ENCODE data around the gene WWC2.
"Not testable (repeated sequence)": the region's sequence is repeated elsewhere in the genome, so short reads cannot be mapped to it uniquely, and the experiment has no call there.

The WWC2 gene

DNA sequence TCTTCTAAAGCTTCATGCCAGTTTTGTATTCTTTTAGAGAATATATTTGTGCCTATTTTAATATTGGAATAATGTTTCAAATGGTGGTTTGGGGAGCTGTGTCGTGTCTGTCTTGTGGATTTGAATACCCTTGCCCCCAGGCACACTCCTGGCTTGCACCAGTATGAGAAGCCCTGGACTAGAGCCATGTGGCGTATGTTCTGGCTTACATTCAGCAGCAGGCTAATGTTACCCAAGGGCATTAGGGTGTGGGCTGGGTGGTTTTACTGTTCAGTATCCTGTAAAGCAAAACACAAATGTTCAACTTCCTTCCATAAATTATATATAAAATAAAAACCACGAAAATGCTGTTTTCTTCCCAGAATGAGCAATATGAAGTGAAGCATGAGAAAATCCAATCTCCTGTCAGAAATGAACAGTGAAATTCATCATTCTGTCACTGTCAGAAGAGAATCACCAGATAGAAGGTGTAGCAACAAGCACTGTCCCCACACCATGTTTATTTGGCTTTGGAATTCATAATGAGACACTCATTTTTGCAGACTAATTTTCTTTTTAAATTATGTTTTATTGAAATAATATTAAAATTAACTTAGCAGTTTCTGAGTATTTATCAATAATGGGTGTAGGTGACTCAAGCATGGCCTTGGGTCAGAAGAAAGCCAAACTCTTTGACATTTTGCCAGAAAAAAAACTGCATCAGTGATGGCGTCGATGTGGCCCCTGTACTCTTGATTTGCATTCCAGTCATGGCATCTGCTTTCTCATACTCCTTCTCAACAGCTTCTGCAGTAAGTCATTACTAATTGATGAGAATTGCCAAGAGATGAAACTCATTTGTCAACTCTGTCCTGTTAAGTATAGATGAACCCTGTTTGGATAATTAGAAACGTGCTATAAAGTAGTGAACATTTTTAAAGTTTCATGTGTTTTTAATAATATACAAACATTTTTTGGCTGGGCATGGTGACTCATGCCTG lies 43.8 kb downstream of the WWC2 start:
- peak; percentile 56 for DNase-seq (ENCODE audit: low read depth)

DNA sequence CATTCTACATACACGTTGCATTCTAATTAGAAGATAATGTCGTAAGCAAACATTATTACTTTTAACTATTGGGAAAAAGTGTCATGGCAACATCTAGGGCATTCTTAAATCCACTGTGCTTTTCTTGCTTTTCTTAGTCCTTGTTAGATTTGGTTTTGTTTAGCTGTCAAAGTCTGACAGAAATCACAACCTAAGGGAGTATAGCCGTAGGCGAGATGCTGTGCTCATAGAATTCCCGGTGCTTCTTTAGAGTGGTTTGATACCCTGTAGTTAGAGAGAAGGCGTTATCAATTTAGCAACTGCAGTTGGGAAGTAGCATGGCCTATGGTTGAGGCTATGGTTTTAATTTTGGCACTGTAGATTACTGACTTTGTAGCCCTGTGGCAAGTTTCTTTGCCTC lies 45.7 kb downstream of the WWC2 start:
- no peak for DNase-seq (ENCODE audit: low read depth)

DNA sequence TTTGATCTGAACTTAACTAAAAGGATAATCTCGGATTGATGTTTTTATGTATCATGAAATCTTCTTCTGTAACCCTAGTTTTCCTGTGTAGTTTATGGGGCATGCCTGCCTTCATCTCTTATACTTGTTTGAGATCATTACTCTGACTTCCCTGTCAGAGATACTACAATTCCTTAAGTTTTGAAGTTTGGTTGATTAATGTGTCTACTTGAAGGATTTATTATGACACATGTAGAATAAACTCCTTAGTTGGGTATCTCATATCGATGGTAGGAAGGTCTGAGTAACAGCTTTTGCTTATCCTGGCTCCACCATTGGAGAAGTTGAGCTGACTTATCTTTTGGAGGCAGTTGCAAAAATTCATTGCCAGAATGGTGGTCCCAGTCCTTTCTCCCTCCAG lies 46.7 kb downstream of the WWC2 start:
- DNase-seq (ENCODE audit: low read depth) = no peak

DNA sequence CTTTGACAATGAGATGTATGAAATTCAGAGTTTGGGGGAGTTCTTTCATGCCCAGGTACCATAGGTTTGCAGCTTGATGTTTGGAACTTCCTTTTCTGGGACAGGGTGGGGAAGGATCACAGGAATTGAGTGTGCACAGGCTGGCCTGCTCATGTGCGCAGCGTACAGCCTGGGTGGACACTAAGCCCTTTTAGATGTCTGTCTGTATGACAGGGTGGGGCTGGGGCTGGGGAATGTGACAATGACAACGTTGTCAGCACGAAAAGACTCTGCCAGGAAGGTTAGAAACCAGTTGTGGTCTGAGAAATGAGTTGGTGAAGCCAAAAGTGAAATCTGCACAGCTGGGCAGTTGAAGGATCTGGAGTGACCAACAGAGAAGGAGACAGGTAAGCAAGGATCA lies 47.4 kb downstream of the WWC2 start:
- DNase-seq (ENCODE audit: low read depth) = no peak

DNA sequence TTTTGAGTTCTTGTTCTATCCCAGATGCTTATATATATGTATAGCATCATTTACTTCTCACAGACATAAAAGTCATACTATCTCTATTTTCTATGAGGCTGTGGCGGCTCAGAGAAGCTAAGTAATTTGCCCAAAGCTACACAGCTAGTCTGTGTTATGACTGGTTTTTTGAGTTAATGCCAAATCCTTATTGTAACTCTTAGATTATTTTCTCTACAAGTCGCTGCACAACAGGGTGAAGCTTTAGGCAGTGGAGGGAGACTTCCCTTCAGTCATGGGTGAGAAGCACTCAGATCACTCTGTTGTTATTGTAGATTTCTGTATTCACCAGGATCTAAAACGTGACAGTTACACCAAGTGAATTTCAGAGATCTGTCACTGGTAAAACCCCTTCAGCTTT lies 48.1 kb downstream of the WWC2 start:
- DNase-seq (ENCODE audit: low read depth) = no peak

DNA sequence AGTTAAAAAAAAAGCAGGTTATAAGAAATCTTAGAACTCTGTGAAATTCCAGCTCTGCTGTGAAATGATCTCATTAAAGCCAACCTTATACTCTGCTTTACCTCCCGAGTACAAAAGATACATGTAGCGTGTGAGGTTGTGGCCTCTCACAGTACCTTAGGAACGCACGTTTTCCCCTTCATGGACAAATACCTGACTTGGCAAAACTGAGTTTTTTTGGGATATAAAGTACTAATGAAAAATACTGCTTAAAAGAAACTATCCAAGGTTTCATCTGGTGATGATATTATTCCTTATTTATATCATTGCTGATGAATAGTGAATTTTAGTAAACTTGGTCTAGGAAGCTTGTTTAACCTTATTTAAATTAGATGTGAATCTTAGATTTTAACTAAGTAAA lies 48.9 kb downstream of the WWC2 start:
- DNase-seq (ENCODE audit: low read depth) = no peak

DNA sequence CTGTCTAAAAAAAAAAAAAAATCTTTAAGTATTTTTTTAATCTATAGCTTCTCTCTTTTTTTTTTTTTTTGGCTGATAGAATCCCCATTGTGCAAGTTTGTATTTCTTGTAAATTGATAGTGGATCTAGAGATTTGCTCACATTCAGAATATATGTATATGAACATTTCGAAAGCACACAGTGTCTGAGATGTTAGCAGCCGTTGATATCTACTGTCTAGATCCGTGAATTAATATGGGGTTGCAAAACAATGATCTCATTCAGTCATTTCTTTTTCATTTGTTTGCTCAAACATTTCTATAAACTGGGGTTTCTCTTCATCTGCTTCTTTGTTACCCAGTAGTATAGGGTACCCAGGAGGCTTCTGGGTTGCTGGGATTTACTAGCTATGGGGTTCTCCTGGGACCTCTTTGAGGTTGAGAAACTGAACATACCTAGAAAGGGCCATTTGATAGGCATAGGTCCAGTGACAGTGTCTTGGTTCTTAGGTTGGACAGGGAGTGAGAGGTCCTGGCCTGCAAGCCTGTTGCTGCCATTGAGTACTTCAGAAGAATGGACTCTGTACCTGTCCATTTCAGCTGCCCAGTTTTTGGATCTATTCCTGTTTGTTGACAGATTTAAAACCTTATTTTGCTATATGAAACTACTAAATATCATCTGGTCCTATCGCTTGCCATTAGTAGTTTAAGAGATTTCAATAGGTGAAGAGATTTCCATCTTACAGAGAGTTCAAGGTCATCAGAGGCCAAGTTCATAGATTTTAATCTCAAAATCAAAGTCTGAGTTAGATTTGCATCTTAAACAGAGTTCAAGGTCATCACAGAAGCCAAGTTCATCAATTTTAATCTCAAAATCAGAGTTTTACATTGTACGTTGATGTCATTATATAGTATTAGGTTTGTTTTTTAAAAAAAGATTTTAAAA lies 50.8 kb downstream of the WWC2 start:
- DNase-seq (ENCODE audit: low read depth) = no peak

DNA sequence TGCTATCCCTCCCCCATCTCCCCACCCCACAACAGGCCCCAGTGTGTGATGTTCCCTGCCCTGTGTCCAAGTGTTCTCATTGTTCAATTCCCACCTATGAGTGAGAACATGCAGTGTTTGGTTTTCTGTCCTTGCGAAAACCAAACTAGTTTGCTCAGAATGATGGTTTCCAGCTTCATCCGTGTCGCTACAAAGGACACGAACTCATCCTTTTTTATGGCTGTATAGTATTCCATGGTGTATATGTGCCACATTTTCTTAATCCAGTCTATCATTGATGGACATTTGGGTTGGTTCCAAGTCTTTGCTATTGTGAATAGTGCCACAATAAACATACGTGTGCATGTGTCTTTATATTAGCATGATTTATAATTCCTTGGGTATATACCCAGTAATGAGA lies 51.6 kb downstream of the WWC2 start:
- not testable (repeated sequence) for DNase-seq (ENCODE audit: low read depth)

DNA sequence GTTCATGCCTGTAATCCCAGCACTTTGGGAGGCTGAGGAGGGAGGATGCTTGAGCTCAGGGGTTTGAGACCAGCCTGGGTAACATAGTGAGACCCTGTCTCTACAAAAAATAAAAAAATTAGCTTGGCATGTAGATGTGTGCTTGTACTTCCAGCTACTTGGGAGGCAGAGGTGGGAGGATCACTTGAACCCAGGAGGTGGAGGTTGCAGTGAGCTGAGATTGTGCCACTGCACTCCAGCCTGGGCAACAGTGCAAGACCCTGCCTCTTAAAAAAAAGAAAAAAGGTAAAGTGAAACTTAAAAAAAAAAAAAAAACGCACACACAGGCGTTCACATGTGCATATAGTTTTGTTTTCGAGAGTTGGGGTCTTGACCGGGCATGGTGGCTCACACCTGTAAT lies 53.2 kb downstream of the WWC2 start:
- not testable (repeated sequence) for DNase-seq (ENCODE audit: low read depth)

DNA sequence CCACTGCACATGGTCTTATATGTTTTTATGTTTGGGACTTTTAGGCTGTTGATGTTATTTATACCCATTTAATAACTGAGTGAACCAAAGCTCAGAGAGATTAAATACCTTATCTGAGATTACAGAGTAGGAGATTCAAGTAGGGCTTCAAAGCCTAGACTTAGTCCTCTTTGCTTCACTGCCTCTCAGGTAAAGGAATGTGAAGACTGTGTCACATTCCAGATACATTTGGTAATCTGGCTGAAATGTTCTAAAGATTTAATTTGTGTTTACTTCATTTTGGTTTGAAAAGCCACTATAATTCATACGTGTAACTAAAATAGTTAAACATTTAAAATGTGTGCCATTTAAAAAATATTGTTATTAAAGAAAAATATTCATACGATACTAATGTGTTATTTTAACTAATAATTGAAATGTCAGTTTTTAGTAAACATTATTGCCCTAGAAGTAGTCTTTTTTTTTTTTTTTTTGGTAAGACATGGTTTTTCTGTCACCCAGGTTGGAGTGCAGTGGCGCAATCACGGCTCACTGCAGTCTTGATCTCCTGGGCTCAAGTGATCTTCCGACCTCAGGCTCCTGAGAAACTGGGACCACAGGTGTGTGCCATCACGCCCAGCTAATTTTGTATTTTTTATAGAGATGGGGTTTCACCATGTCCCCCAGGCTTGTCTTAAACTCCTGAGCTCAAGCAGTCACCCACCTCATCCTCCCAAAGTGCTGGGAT lies 54.3 kb downstream of the WWC2 start:
- no peak for DNase-seq (ENCODE audit: low read depth)

DNA sequence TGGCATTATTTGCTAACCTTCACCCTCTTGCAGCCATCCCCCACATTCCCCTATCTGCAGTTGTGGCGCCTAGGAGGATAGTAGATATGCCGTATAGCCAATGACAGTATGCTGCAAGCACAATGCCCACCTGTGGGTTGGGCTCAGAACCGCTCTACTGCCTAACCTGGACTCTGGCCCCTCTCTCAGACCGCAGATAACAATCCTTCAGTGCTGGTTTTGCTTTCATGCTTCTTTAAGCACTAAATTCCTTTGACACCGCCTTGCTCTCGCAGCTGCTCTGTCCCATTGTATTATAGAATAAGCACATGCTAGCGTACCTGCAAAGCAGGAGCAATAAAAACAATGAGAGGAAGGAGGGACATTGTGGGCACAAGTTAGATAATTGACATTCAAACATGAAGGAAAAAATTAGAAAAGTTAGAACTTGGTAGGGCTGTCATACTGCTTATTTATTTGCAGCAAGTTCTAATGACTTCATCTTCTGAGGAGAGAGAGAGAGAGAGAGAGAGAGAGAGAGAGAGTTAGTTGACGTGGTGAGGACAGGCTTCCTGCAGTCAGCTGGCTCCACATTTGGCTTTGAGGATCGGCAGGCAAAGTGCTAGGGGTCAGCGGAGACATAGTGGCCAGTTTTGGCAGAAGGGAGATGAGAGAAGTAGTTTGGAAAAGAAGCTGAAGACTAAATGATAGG lies 55.8 kb downstream of the WWC2 start:
- no peak for DNase-seq (ENCODE audit: low read depth)

DNA sequence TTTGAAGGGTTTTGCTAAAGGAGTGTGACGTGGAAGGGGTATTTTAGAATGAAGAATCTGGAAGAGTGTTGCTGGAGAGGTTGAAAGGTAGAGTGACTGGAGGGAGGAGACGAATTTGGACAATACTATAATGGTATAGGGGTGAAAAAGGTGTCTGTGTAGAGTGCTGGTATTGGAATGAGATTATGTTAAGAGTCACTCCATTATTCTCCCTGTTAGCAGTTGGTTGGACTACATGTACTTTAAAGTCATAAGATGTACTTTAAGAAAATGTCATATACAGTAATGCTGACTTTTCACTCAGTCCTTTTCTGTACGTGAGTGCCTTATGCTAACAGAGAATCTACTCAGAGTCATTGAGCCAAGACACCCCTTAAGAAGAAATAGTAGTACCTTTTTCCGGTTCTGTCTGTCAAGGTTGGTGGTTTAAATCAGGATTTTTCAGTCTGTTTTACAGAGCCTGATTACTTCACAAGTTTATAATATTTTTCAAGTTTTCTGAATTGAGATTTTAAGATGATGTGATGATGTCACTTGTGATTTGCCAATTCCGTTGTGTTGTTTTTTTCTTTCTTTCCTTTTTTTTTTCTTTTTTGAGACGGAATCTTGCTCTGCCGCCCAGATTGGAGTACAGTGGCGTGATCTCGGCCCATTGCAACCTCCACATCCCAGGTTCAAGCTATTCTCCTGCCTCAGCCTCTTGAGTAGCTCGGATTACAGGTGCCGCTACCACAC lies 56.6 kb downstream of the WWC2 start:
- DNase-seq (ENCODE audit: low read depth) = no peak

DNA sequence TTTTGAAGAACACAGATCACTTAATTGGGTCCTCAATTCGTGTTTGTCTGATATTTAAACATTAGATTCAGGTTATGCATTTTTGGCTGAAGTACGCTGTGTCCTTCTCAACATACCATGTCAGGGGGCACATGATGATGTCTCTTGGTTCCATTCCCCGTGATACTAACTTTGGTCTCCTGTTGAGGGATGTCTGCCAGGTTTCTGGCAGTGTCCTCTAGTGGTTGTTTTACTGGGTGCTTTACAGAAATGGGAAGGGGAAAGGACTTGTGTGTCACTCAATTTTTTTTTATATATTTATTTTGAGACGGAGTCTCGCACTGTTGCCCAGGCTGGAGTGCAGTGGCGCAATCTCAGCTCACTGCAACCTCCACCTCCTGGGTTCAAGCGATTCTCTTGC lies 58.2 kb downstream of the WWC2 start:
- DNase-seq (ENCODE audit: low read depth) = no peak

DNA sequence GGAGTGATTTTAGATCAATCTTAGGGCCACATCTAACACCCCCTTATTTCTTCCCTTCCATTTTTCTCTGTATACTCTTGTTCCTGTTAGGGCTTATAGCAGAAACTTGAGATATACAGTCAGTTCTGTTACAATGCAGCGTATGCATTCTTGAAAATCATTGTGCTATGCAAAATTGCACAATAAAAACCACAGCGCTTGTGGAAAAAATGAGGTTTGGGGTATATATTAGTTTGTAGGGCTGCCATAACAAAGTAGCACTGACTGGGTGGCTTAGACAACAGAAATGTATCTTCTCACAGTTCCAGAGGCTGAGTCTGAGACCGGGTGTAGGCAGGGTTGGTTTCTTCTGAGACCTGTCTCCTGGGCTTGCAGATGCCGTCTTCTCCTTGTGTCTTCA lies 59.0 kb downstream of the WWC2 start:
- DNase-seq (ENCODE audit: low read depth) = no peak

DNA sequence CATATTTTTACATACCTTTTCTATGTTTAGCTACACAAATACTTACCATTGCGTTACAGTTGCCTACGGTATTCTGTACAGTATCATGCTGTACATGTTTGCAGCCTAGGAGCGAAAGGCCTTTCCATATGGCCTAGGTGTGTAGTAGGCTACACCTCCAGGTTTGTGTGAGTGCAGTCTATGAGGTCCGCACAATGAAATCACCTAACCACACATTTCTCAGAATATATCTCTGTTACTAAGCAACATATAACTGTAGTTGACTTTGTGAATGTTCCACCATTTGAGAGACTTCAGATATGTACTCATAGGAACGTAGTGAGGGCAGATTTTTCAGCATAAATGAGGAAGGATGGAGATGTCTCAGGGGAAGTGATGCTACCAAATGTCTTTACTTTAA lies 62.6 kb downstream of the WWC2 start:
- no peak for DNase-seq (ENCODE audit: low read depth)

DNA sequence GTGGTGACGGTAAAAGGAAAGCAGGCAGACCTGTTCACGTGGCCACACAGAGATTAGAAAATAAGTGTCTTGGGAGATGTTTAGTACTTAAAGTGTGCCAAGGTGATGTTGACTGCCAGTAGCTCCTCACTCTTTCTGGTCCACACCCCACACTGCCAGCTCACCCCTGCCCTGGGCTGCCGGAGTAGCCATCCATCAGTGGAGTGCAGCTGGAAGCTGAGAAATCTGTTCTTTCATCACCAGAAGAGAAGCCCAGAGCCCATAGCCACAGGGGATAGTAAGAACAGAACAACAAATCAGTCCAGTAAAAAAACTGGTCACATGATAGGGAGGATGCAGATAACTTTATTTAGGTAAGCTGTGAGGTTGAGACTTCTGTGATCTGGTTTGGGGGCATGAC lies 64.1 kb downstream of the WWC2 start:
- DNase-seq (ENCODE audit: low read depth) = no peak

DNA sequence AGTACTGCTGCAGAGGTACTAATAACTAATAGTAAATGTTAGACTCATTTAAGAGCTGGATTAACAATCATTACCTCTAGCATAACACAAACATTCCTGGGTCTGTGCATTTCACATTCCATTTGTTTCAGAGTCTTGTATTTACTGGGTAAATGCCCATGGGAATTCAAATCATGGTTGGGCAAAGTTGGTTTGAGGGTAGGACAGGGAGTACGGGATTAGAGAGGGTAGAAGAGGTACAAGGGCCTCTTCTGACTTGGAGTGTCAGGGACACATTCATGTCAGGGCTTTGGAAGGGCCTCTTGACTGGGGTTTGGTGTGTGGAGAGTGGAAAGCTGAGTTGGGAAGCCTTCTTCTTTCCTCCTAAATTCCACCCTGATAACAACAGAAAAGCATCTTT lies 65.9 kb downstream of the WWC2 start:
- no peak for DNase-seq (ENCODE audit: low read depth)

DNA sequence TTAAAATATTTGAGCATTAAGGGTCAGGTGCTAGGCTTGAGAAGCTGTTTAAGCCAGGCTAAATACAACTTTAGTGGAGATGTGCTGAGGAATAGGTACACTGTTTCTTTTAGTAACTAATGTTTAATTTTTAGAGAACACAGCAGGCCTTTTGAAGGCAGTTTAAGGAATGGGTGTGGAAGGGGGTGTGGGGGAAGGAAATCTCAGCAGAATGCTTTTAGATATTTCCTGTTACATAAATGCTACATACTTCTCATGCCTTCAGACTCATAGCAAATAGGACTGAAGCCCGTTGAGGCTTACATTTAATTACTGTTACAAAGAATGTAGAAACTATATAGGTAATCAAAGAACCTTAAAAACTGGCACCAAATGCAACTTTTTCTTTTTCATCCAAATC lies 66.3 kb downstream of the WWC2 start:
- DNase-seq (ENCODE audit: low read depth) = no peak

DNA sequence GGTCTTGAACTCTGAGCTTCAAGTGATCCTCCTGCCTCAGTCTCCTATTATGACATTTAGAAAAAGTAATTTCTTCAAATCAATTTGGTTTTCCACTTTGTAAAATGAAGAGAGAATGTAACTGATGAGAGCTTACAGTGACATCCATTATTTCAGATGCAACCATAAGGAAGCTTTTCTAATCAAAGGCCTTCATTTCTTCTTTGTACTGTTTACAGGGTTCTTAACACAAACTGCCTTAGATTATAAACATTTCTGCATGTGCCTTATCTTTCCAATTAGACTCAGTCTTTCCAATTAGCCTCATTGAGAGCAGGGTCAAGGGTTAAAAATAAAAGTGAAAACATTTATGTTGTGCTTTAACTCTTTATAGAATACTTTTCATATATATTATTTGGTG lies 71.8 kb downstream of the WWC2 start:
- DNase-seq (ENCODE audit: low read depth) = no peak

DNA sequence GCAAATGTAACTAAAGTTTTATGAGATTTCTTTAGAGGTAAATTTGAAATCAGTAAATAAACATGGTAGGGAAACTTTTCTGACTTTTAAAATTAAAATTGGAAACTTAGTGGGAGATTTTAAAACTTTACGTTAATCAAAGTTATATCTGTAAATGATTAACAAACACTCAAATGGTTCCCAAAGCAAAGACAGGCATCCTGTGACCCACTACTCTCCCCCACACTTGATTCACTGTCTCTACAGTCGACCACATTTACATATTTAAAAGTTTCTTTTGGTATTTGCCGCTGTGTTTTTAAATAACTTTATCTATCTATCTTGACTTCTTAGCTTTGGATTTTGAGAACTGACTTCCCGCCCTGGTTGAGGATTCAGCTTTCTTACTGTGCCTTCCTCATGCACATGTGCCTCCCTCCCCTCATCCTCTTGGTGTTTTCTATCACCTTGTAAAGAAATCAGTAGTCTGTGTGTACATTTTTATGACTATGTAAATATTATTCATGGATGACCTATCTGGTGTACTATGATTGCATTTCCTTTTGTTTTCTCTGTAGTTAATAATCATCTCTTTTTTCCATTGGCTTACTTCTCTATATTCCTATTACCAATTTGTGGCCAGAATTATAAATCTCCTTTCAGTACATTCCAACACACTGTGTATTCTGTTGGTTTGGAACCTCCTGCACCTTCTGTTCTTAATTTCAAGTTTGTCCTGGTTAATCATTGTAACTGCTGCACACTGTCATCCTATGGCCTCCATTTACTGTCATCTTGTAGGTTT lies 72.6 kb downstream of the WWC2 start:
- no peak for DNase-seq (ENCODE audit: low read depth)

Measured in GM04504 (cell line).